Fibroblast of lung (primary cell): ENCODE measurements around the gene ZBTB7C. TPM values are rescaled to one million over a fixed set of nuclear protein-coding genes. Genes with fewer than 3 reads are reported as not detected.
A peak's percentile ranks its signal among the peaks of the same experiment; 100 is the strongest.

Source experiments
- DNase-seq, 2 donors: peaks; one replicate each; pipeline versions ENCODE4 v3.0.0 to v3.0.0-alpha.2; 2010; ENCODE audit warnings: low read depth in 2 of 2
- H2AFZ ChIP-seq: 2 replicates; pipeline ENCODE4 v1.5.1; 2012; ENCODE audit warnings: low read length, control low read depth, inconsistent platforms
- H3K27ac ChIP-seq: 2 replicates; pipeline ENCODE4 v1.5.1; 2011; ENCODE audit warnings: low read length, control low read depth; ENCODE audit not compliant: insufficient read depth
- H3K27me3 ChIP-seq: 2 replicates; pipeline ENCODE4 v1.5.1; 2011; ENCODE audit warnings: mild to moderate bottlenecking, low read length; ENCODE audit not compliant: control insufficient read depth, insufficient read depth
- H3K36me3 ChIP-seq: 2 replicates; pipeline ENCODE4 v1.5.1; 2011; ENCODE audit warnings: low read length; ENCODE audit not compliant: control insufficient read depth, insufficient read depth
- H3K4me1 ChIP-seq: 2 replicates; pipeline ENCODE4 v1.5.1; 2011; ENCODE audit warnings: low read length; ENCODE audit not compliant: control insufficient read depth, insufficient read depth; ENCODE audit errors: extremely low read depth
- H3K4me2 ChIP-seq: 2 replicates; pipeline ENCODE4 v1.5.1; 2011; ENCODE audit warnings: low read length, control low read depth; ENCODE audit not compliant: insufficient read depth; ENCODE audit errors: extremely low read depth
- H3K4me3 ChIP-seq, 4 experiments: fragments of 200-600 bp in 1 of 4; sonication (generic) in 1 of 4; replicated peaks in 1 of 4; 2 replicates each; pipeline ENCODE4 v1.5.1; 2011 to 2016; ENCODE audit warnings: low read length in 4 of 4, low read depth in 3 of 4, mild to moderate bottlenecking in 3 of 4, control low read depth in 2 of 4, inconsistent platforms in 1 of 4, mixed read lengths in 1 of 4; ENCODE audit not compliant: insufficient read depth in 1 of 4; ENCODE audit errors: control extremely low read depth in 1 of 4
- H3K79me2 ChIP-seq: 2 replicates; pipeline ENCODE4 v1.5.1; 2012; ENCODE audit warnings: mild to moderate bottlenecking, low read length, inconsistent platforms; ENCODE audit not compliant: control insufficient read depth, insufficient read depth
- H3K9ac ChIP-seq: 2 replicates; pipeline ENCODE4 v1.5.1; 2011; ENCODE audit warnings: mild to moderate bottlenecking, low read length, control low read depth; ENCODE audit not compliant: insufficient read depth
- H3K9me3 ChIP-seq: 2 replicates; pipeline ENCODE4 v1.5.1; 2012; ENCODE audit warnings: low read depth, low read length; ENCODE audit not compliant: control insufficient read depth, insufficient read depth
- H4K20me1 ChIP-seq: 2 replicates; pipeline ENCODE4 v1.5.1; 2011; ENCODE audit warnings: low read length; ENCODE audit not compliant: control insufficient read depth, insufficient read depth; ENCODE audit errors: extremely low read depth
- EZH2 ChIP-seq: IDR thresholded peaks from 2 replicates; pipeline ENCODE4 v1.5.1; 2012; ENCODE audit warnings: low read length, control low read depth, mild to moderate bottlenecking; ENCODE audit errors: missing control alignments
- polyA plus RNA-seq, 2 donors: library from polyadenylated mRNA; depleted of rRNA in 1 of 2; stranded (reverse) in 1 of 2; unstranded in 1 of 2; fragments of >200 nt; gene quantifications; 2 replicates each; pipeline ENCODE4 v1.2.1, GENCODE V29; 2011 to 2012; ENCODE audit warnings: missing spikeins in 1 of 2
- total RNA-seq: library from RNA; depleted of rRNA; stranded (reverse); fragments of >200 nt; gene quantifications from 2 replicates; pipeline ENCODE4 v1.2.1, GENCODE V29; 2014
- TF ChIP-seq, protein P1 (sequence below), 2 donors: IDR thresholded peaks in 1 of 2; conservative IDR thresholded peaks in 1 of 2; 1 replicate in 1 of 2; 2 replicates in 1 of 2; pipeline ENCODE4 v1.5.1; 2011 to 2012; ENCODE audit warnings: low read length in 2 of 2, control low read depth in 1 of 2, inconsistent platforms in 1 of 2, low read depth in 1 of 2, mild to moderate bottlenecking in 1 of 2

The ZBTB7C gene
- total and polyA plus RNA-seq, 2 donors (not counting 1 experiment from before 2014, with no cell fraction given) = 0.19 to 0.33 TPM

DNA sequence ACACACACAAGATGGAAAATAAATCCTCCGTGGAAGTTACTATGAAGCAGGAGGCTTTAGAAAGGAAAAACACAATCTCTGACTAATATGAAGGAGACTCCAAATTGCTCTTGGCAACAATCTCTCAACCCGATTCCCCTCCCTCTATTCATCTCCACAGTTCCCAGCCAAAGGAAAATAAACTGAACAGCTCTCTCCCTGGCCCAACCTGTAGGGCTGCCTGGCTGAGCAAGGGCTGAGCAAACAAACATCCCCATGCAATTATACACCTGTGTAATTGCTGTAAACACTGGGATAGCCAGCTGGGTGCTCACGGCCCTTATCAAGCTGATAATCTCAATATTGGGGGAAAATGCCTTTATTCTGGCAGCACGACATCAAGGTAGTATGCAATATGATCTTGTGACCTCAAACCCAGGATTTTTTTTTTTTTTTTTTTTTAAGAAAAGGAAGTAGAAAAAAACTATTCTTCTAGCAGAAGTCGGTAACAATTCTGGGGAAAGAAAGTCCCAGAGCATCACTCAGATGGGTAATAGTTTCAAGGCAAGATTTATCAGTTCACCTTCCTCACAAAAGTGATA is 275.4 kb downstream of the ZBTB7C start:
- Histone ChIP-seq H2AFZ (no peak overlapping the region), H3K9me3 (no peaks in the 10 kb centered on the region), H4K20me1 (no peaks in the 10 kb centered on the region), H3K79me2 (no peaks in the 10 kb centered on the region), H3K27me3 (peaks cover 28% of the 10 kb centered on the region), H3K27ac (no peak overlapping the region), H3K4me2 (no peak overlapping the region), H3K9ac (no peak overlapping the region), H3K4me1 (no peaks in the 10 kb centered on the region), H3K36me3 (no peaks in the 10 kb centered on the region), H3K4me3 (no peak overlapping the region)
- TF ChIP-seq, protein P1, sequence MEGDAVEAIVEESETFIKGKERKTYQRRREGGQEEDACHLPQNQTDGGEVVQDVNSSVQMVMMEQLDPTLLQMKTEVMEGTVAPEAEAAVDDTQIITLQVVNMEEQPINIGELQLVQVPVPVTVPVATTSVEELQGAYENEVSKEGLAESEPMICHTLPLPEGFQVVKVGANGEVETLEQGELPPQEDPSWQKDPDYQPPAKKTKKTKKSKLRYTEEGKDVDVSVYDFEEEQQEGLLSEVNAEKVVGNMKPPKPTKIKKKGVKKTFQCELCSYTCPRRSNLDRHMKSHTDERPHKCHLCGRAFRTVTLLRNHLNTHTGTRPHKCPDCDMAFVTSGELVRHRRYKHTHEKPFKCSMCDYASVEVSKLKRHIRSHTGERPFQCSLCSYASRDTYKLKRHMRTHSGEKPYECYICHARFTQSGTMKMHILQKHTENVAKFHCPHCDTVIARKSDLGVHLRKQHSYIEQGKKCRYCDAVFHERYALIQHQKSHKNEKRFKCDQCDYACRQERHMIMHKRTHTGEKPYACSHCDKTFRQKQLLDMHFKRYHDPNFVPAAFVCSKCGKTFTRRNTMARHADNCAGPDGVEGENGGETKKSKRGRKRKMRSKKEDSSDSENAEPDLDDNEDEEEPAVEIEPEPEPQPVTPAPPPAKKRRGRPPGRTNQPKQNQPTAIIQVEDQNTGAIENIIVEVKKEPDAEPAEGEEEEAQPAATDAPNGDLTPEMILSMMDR (conservative IDR thresholded peaks at IDR 0.05 in 1 of 2, IDR thresholded peaks at IDR 0.05 in 1 of 2; ENCODE audit: low read depth in 1 of 2, low read length in 2 of 2) = no peak
- TF ChIP-seq EZH2 = no peak
- DNase-seq = peak in 1 of 2 donors; percentile 37

DNA sequence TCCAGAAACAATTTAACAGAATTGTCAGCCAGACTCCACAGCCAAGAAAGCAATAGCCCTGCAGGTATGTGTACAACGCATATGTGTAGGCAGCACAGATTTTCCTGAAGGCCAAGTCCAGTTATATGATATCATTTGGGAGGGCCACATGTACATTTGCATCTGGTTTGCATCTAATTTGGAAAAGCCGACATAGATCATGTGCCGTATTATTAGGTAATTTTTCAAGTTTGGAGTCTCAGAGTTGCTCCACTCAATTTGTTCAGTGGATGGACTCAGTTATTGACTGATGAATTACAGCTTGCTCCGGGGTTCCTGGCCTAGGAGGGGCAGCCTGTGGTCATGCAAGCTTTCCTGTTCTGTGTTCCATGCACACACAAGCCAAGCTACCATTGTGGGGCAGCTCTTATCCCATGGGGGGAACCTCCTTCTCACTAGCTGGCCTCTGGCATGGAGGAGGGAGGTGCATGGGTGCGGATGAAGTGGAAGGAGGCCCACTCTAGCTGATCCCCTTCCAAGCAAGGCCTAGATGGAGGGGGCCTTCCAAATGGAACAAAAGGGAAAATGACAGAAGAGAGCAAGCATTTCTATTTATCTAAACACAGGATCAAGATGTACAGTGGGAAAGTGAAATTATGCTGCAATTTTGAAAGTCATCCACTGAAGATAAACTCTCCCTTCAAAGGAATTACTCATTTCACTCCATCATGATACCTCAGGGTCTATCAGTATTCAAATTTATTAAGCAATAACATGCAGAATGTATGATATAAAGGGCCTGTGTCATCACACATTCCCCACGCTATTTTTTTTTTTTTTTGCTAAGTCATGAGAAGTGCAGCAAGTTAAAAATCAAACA is 276.2 kb downstream of the ZBTB7C start:
- no peaks in the 10 kb centered on the region for H4K20me1 ChIP-seq
- no peak overlapping the region for H3K27ac ChIP-seq
- H3K4me2 ChIP-seq = no peak overlapping the region
- H3K27me3 ChIP-seq = peaks cover 28% of the 10 kb centered on the region
- H3K9ac ChIP-seq = no peak overlapping the region
- TF ChIP-seq, protein P1 (conservative IDR thresholded peaks at IDR 0.05 in 1 of 2, IDR thresholded peaks at IDR 0.05 in 1 of 2; ENCODE audit: low read depth in 1 of 2, low read length in 2 of 2) = no peak
- no peak for TF ChIP-seq EZH2
- no peaks in the 10 kb centered on the region for H3K79me2 ChIP-seq
- H3K9me3 ChIP-seq = no peaks in the 10 kb centered on the region
- no peak overlapping the region for H2AFZ ChIP-seq
- no peaks in the 10 kb centered on the region for H3K4me1 ChIP-seq
- no peak overlapping the region for H3K4me3 ChIP-seq
- DNase-seq = peak in 1 of 2 donors; percentile 5
- no peaks in the 10 kb centered on the region for H3K36me3 ChIP-seq

DNA sequence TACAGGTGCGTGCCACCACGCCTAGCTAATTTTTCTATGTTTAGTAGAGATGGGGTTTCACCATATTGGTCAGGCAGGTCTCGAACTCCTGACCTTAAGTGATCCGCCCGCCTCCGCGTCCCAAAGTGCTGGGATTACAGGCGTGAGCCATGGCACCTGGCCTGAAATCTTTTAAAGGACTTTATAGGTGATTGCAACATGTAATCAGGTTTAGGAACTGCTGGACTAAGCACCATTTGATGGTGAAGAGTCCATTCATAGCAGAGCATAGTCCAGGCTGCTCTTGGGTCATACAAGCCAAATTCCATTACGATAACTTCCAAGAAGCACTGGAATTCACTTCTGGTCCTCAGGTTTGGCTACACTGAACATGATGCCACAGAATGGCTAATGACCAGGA is 278.1 kb downstream of the ZBTB7C start:
- DNase-seq = no peak
- no peak overlapping the region for H2AFZ ChIP-seq
- H3K4me3 ChIP-seq = no peak overlapping the region
- H3K79me2 ChIP-seq = no peaks in the 10 kb centered on the region
- H3K9ac ChIP-seq = no peak overlapping the region
- no peaks in the 10 kb centered on the region for H3K9me3 ChIP-seq
- no peaks in the 10 kb centered on the region for H3K36me3 ChIP-seq
- H3K27me3 ChIP-seq = peaks cover 16% of the 10 kb centered on the region
- H3K4me1 ChIP-seq = no peaks in the 10 kb centered on the region
- H3K27ac ChIP-seq = no peak overlapping the region
- no peaks in the 10 kb centered on the region for H4K20me1 ChIP-seq
- TF ChIP-seq EZH2 = no peak
- TF ChIP-seq, protein P1 (conservative IDR thresholded peaks at IDR 0.05 in 1 of 2, IDR thresholded peaks at IDR 0.05 in 1 of 2; ENCODE audit: low read depth in 1 of 2, low read length in 2 of 2) = no peak
- H3K4me2 ChIP-seq = no peak overlapping the region
